Cardiac fibroblast (primary cell): Measurements from ENCODE around the gene HHIPL1.
A peak's percentile ranks its signal among the peaks of the same experiment; 100 is the strongest.

Experiments used
- DNase-seq, 2 donors: peaks; one replicate each; pipeline versions ENCODE4 v3.0.0 to v3.0.0-alpha.2; 2010; ENCODE audit warnings: low read depth in 2 of 2
- H3K4me3 ChIP-seq, 2 donors: replicated peaks in 1 of 2; 1 replicate in 1 of 2; 2 replicates in 1 of 2; pipeline ENCODE4 v1.5.1; 2011; ENCODE audit warnings: low read depth in 2 of 2, low read length in 2 of 2, mild to moderate bottlenecking in 2 of 2, moderate library complexity in 1 of 2
- TF ChIP-seq, protein P1 (sequence below): IDR thresholded peaks from one replicate; pipeline ENCODE4 v1.5.1; 2011; ENCODE audit warnings: low read depth, mild to moderate bottlenecking, low read length, inconsistent platforms

HHIPL1 gene

DNA sequence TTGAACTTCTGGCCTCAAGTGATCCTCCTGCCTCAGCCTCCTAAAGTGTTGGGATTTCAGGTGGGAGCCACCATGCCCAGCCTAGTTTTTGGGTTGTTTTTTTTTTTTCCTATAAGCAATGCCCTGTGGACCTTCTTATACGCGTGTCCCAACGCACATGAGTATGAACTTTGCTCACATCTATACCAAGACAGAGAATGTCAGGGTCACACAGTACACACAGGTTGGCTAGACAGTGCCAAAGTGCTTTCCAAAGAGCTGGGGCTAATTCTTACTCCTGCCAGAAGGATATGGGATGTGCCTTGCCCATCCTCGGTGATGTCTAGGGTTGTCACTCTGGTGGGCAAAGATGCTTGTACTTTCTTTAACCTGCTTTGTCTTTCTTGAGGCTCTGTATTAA is 33.3 kb upstream of the HHIPL1 start:
- DNase-seq = no peak
- TF ChIP-seq, protein P1, sequence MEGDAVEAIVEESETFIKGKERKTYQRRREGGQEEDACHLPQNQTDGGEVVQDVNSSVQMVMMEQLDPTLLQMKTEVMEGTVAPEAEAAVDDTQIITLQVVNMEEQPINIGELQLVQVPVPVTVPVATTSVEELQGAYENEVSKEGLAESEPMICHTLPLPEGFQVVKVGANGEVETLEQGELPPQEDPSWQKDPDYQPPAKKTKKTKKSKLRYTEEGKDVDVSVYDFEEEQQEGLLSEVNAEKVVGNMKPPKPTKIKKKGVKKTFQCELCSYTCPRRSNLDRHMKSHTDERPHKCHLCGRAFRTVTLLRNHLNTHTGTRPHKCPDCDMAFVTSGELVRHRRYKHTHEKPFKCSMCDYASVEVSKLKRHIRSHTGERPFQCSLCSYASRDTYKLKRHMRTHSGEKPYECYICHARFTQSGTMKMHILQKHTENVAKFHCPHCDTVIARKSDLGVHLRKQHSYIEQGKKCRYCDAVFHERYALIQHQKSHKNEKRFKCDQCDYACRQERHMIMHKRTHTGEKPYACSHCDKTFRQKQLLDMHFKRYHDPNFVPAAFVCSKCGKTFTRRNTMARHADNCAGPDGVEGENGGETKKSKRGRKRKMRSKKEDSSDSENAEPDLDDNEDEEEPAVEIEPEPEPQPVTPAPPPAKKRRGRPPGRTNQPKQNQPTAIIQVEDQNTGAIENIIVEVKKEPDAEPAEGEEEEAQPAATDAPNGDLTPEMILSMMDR = no peak
- H3K4me3 ChIP-seq = no peak overlapping the region

GRCh38 chr14:99612071-99612737 is 32.7 kb upstream of the HHIPL1 start:
- no peak for DNase-seq
- TF ChIP-seq, protein P1 = no peak
- no peak overlapping the region for H3K4me3 ChIP-seq

- peak; percentile 71 to 77 for DNase-seq
- TF ChIP-seq, protein P1 = no peak
- H3K4me3 ChIP-seq = no peak overlapping the region
Measured at GRCh38 chr14:99612738-99613330, 32.1 kb upstream of the HHIPL1 start.

GRCh38 chr14:99615497-99616157 is 29.3 kb upstream of the HHIPL1 start:
- peak in 1 of 2 donors; percentile 46 for DNase-seq
- TF ChIP-seq, protein P1 = no peak
- no peak overlapping the region for H3K4me3 ChIP-seq

GRCh38 chr14:99616832-99617800 is 27.8 kb upstream of the HHIPL1 start:
- no peak for DNase-seq
- H3K4me3 ChIP-seq = no peak overlapping the region

More at GRCh38 chr14:99616832-99617800, 27.8 kb upstream of the HHIPL1 start:
- TF ChIP-seq, protein P1 = no peak
